D721Med (cell line): ENCODE measurements around the gene DOCK2.

Experiments
- DNase-seq: peaks from one replicate; pipeline ENCODE4 v3.0.0; 2011; ENCODE audit warnings: low spot score; ENCODE audit not compliant: insufficient read length
- FAIRE-seq: peaks from 2 replicates; lab custom pipeline; 2011; peaks lifted over from hg19 to GRCh38; lab: Jason Lieb, UNC
- TF ChIP-seq, protein P1 (sequence below): IDR thresholded peaks from 2 replicates; pipeline ENCODE4 v1.5.1; 2012; ENCODE audit warnings: mild to moderate bottlenecking, control low read depth; ENCODE audit not compliant: insufficient read depth; ENCODE audit errors: missing control alignments

The DOCK2 gene

GRCh38 chr5:170112876-170113521 is 475.9 kb downstream of the DOCK2 start:
- DNase-seq (no peak), FAIRE-seq (no peak)
- TF ChIP-seq, protein P1, sequence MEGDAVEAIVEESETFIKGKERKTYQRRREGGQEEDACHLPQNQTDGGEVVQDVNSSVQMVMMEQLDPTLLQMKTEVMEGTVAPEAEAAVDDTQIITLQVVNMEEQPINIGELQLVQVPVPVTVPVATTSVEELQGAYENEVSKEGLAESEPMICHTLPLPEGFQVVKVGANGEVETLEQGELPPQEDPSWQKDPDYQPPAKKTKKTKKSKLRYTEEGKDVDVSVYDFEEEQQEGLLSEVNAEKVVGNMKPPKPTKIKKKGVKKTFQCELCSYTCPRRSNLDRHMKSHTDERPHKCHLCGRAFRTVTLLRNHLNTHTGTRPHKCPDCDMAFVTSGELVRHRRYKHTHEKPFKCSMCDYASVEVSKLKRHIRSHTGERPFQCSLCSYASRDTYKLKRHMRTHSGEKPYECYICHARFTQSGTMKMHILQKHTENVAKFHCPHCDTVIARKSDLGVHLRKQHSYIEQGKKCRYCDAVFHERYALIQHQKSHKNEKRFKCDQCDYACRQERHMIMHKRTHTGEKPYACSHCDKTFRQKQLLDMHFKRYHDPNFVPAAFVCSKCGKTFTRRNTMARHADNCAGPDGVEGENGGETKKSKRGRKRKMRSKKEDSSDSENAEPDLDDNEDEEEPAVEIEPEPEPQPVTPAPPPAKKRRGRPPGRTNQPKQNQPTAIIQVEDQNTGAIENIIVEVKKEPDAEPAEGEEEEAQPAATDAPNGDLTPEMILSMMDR: no peak

- DNase-seq: no peak
- no peak for FAIRE-seq
- TF ChIP-seq, protein P1: no peak
These were observed 476.4 kb downstream of the DOCK2 start for GRCh38 chr5:170113522-170113900.

DNA sequence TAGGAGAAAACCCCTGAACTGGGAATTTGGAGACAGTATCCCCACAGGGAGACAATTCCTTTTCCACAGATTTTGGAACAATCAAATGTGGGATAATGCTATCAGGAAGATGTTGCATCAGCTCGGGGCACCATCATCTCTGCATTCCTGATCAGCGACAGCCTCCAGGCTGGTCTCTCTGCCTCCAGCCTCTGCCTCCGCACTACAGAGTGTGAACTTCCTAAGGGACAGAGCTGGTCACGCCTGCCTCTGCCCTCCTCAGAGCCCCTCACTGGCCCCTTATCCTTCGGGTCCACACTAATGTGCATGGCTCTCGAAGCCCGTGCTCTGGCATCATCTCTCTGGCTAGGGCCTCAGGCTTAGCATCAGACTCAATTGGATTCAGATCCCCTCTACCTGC is 477.2 kb downstream of the DOCK2 start:
- no peak for DNase-seq
- no peak for FAIRE-seq
- TF ChIP-seq, protein P1: no peak

GRCh38 chr5:170115925-170116324 is 478.9 kb downstream of the DOCK2 start:
- FAIRE-seq (no peak), DNase-seq (no peak)

GRCh38 chr5:170117736-170118135 is 480.7 kb downstream of the DOCK2 start:
- DNase-seq (no peak), FAIRE-seq (no peak)
- TF ChIP-seq, protein P1: no peak

More at GRCh38 chr5:170115925-170116324, 478.9 kb downstream of the DOCK2 start:
- TF ChIP-seq, protein P1: no peak

DNA sequence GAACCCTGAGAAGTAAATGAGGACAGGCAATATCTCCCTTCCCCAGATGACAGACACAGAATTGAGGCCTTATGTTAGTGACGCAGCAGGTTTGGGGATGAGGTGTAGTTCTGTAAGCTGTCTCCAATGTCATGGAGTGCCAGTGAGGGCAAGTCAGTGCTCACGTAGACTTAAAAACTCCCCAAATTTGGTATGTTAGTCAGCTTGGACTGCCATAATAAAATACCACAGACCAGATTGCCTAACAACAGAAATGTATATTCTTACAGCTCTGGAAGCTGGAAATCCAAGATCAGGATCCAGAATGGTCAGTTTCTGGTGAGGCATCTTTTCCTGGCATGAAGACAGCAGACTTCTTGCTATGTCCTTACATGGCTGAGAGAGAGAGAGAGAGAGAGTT is 483.5 kb downstream of the DOCK2 start:
- TF ChIP-seq, protein P1: no peak
- FAIRE-seq (no peak), DNase-seq (no peak)

DNA sequence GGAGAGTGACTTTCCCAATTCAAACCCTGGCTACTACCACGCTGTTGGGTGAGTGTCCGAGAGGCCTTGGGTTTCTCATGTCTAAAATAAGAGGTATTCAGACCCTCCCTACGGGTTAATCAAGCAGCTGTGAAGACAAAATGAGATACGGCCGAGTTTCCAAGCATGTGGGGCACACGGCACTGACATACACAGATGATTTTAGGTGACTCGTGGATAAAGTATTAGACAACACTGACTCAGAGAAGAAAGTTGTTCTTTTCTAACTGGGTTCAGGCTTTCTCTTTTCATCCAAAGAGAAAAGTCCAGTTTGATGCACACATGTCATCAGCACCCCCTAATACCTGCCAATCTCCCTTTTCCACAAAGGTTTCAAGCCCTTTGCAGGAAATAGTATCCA is 484.2 kb downstream of the DOCK2 start:
- DNase-seq: no peak
- TF ChIP-seq, protein P1: no peak
- no peak for FAIRE-seq
